MCF 10A (cell line): ENCODE measurements around the gene APOA4. TPM values are rescaled to one million over a fixed set of nuclear protein-coding genes. Genes with fewer than 3 reads are reported as not detected.

Experiments
- BruUV-seq: library from RNA; stranded (reverse); fragments of 400-500 nt; replicated peaks from 2 replicates; lab custom pipeline; 2021; lab: Mats Ljungman, UMichigan
- CTCF ChIA-PET: fragments of 300-600 bp; sonication (Branson Sonifier 250); formaldehyde crosslinking; extraction: SDS; loops from one replicate; lab custom pipeline; 2021; ENCODE audit warnings: antibody characterized with exemption, inconsistent platforms; lab: Yijun Ruan, JAX
- POLR2A ChIA-PET: fragments of 300-600, 350-650 bp; sonication (Branson Sonifier 250); formaldehyde crosslinking; extraction: SDS; loops from one replicate; lab custom pipeline; 2020; ENCODE audit warnings: antibody characterized with exemption, inconsistent platforms; lab: Yijun Ruan, JAX
- DNase-seq: peaks from one replicate; pipeline ENCODE4 v3.0.0-alpha.2; 2018; ENCODE audit not compliant: unreplicated experiment
- H3K27ac Mint-ChIP-seq: one replicate; pipeline ENCODE4 v1.8.0; 2022; ENCODE audit warnings: mild to moderate bottlenecking, low read depth, mixed read lengths; ENCODE audit not compliant: unreplicated experiment
- H3K27me3 Mint-ChIP-seq: one replicate; pipeline ENCODE4 v1.8.0; 2022; ENCODE audit warnings: mixed read lengths; ENCODE audit not compliant: insufficient read depth, unreplicated experiment
- H3K36me3 Mint-ChIP-seq: one replicate; pipeline ENCODE4 v1.8.0; 2022; ENCODE audit warnings: mild to moderate bottlenecking, moderate library complexity, mixed read lengths; ENCODE audit not compliant: insufficient read depth, unreplicated experiment
- H3K4me1 Mint-ChIP-seq: one replicate; pipeline ENCODE4 v1.8.0; 2022; ENCODE audit warnings: mixed read lengths; ENCODE audit not compliant: insufficient read depth, unreplicated experiment
- H3K4me3 Mint-ChIP-seq: one replicate; pipeline ENCODE4 v1.8.0; 2022; ENCODE audit warnings: mild to moderate bottlenecking, moderate library complexity, mixed read lengths; ENCODE audit not compliant: unreplicated experiment
- H3K9me3 Mint-ChIP-seq: one replicate; pipeline ENCODE4 v1.8.0; 2022; ENCODE audit warnings: mixed read lengths; ENCODE audit not compliant: unreplicated experiment
- CTCF ChIP-seq: fragments of 200-600 bp; IDR thresholded peaks from one replicate; pipeline ENCODE4 v1.8.0; 2022; ENCODE audit warnings: antibody characterized with exemption, mild to moderate bottlenecking; ENCODE audit not compliant: unreplicated experiment
- intact Hi-C: fragments of 100-400 bp; cut with micrococcal nuclease; formaldehyde crosslinking; loops from 2 replicates; pipeline ENCODE4 v1.14.1; 2022
- total RNA-seq: library from RNA; stranded (reverse); gene quantifications from 2 replicates; pipeline ENCODE4 v1.2.3, GENCODE V29; 2022

The APOA4 gene
- total RNA-seq, 1 experiment from 2014 or later = not detected

- TF ChIP-seq CTCF = no peak
- Mint-ChIP-seq H3K36me3 (peaks cover 45% of the 10 kb centered on the region), H3K27me3 (no peaks in the 10 kb centered on the region), H3K4me3 (peak overlapping the region; percentile 97), H3K9me3 (no peaks in the 10 kb centered on the region), H3K4me1 (peaks cover 25% of the 10 kb centered on the region), H3K27ac (peak overlapping the region; percentile 98)
- DNase-seq = no peak
- intact Hi-C loops = loop anchor here (5.0 kb wide), 1 partner anchor 334 kb away; no protein-coding TSS in a partner anchor
- CTCF ChIA-PET = interaction anchor here (0.6 to 1.3 kb wide), 3 partner anchors 9 to 62 kb away, joined by 3 to 5 read pairs (median 3); no protein-coding TSS in a partner anchor
- POLR2A ChIA-PET = interaction anchor here (0.8 to 5.8 kb wide), 9 partner anchors 9 to 406 kb away, joined by 3 to 59 read pairs (median 9); partner anchors contain the start of genes PAFAH1B2, SIK3 and ZPR1
- TSS peak; percentile 87 for BruUV-seq
Measured at GRCh38 chr11:116773203-116774097, 49.7 kb downstream of the APOA4 start.

GRCh38 chr11:116772443-116773202 is 50.5 kb downstream of the APOA4 start, which contains the start of gene BUD13:
BUD13 (minus strand) TSS chr11:116772987; CDS start chr11:116772964, 23 bp downstream.
- intact Hi-C loops = loop anchor here (5.0 kb wide), 1 partner anchor 335 kb away; no protein-coding TSS in a partner anchor
- POLR2A ChIA-PET = interaction anchor here (0.7 to 5.8 kb wide), 11 partner anchors 8 to 407 kb away, joined by 3 to 59 read pairs (median 4); partner anchors contain the start of genes PAFAH1B2, SIK3 and ZPR1
- H3K27me3 Mint-ChIP-seq = no peaks in the 10 kb centered on the region
- BruUV-seq = no TSS peak
- TF ChIP-seq CTCF = no peak
- peak within 1 kb of the TSS; percentile 97 for H3K4me3 Mint-ChIP-seq
- no peaks in the 10 kb centered on the region for H3K9me3 Mint-ChIP-seq
- CTCF ChIA-PET = interaction anchor here (1.0 to 1.4 kb wide), 3 partner anchors 8 to 63 kb away, joined by 3 to 6 read pairs (median 5); no protein-coding TSS in a partner anchor
- peaks cover 42% of the 10 kb centered on the region for H3K36me3 Mint-ChIP-seq
- H3K4me1 Mint-ChIP-seq = peaks cover 25% of the 10 kb centered on the region
- peak; percentile 86 for DNase-seq
- peak within 1 kb of the TSS; percentile 98 for H3K27ac Mint-ChIP-seq

- Mint-ChIP-seq H3K27ac (peak overlapping the region; percentile 98), H3K36me3 (peaks cover 42% of the 10 kb centered on the region), H3K4me1 (peaks cover 25% of the 10 kb centered on the region), H3K4me3 (peak overlapping the region; percentile 97), H3K27me3 (no peaks in the 10 kb centered on the region), H3K9me3 (no peaks in the 10 kb centered on the region)
- CTCF ChIA-PET = interaction anchor here (0.6 to 1.4 kb wide), 2 partner anchors 64 to 1792 kb away, joined by 3 to 6 read pairs; no protein-coding TSS in a partner anchor
- DNase-seq = no peak
- POLR2A ChIA-PET = interaction anchor here (0.7 to 5.8 kb wide), 9 partner anchors 8 to 373 kb away, joined by 3 to 59 read pairs (median 4); partner anchors contain the start of genes PAFAH1B2 and ZPR1
- intact Hi-C loops = loop anchor here (5.0 kb wide), 1 partner anchor 335 kb away; no protein-coding TSS in a partner anchor
- TSS peak; percentile 58 for BruUV-seq
- TF ChIP-seq CTCF = no peak
Measured at GRCh38 chr11:116771935-116772334, 51.2 kb downstream of the APOA4 start.

Other genes starting within 250 kb of the APOA4 start
- 11.8 and 15.1 TPM in 2 replicates for gene BUD13, start 50.3 kb downstream of the APOA4 start, total RNA-seq
- gene ZPR1, start 35.3 kb downstream of the APOA4 start, total RNA-seq = 82.5 and 105 TPM in 2 replicates
- gene APOA5, start 31.4 kb downstream of the APOA4 start, total RNA-seq = not detected in 2 replicates
- gene APOC3, start 6.6 kb upstream of the APOA4 start, total RNA-seq = not detected in 2 replicates
- not detected in 2 replicates for gene APOA1, start 14.3 kb upstream of the APOA4 start, total RNA-seq